Measurements from ENCODE around the gene PLB1. TPM values are rescaled to one million over a fixed set of nuclear protein-coding genes. Genes with fewer than 3 reads are reported as not detected.
"Not testable (repeated sequence)": the region's sequence is repeated elsewhere in the genome, so short reads cannot be mapped to it uniquely, and the experiment has no call there.

The PLB1 gene
- total RNA-seq, 1 donor from 2014 or later: 2.5 TPM

GRCh38 chr2:28545590-28546200, 49.8 kb downstream of the PLB1 start:
- Histone ChIP-seq H3K4me1 (peaks cover 13% of the 10 kb centered on the region), H3K36me3 (no peaks in the 10 kb centered on the region), H3K9me3 (no peaks in the 10 kb centered on the region), H3K27ac (no peak overlapping the region), H3K27me3 (no peaks in the 10 kb centered on the region), H3K4me3 (no peak overlapping the region)
- no peak for DNase-seq (ENCODE audit: extremely low spot score in 2 of 2)
- intact Hi-C loops (cut with DNase I): no loop called here
- no peak for TF ChIP-seq POLR2A (IDR thresholded peaks at IDR 0.05)

DNA sequence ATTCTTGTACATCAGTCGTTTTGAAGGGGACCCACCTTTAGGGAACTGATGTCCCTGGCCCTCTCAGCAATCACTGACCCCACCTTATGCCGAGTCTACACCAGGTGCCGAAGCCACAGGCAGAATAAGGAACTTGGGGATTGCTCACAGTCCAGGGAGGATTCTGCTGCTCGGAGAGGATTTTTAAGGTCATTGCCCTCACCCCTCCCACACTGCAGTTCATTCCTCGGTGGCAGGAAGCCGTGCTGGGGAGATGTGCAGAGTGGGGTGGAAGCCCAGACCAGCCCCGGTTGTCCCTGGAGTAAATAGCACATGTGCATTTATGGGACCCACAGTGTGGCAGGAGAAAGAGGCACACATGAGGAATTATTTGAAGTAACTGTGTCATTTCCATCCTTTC, 50.4 kb downstream of the PLB1 start:
- no peak for DNase-seq (ENCODE audit: extremely low spot score in 2 of 2)
- intact Hi-C loops (cut with DNase I): no loop called here
- no peaks in the 10 kb centered on the region for H3K9me3 ChIP-seq
- no peaks in the 10 kb centered on the region for H3K27me3 ChIP-seq
- TF ChIP-seq POLR2A (IDR thresholded peaks at IDR 0.05): no peak
- TF ChIP-seq POLR2AphosphoS5 (IDR thresholded peaks at IDR 0.05; ENCODE audit: insufficient read depth in 1 of 2, low read depth in 1 of 2): no peak
- TF ChIP-seq, protein P1, sequence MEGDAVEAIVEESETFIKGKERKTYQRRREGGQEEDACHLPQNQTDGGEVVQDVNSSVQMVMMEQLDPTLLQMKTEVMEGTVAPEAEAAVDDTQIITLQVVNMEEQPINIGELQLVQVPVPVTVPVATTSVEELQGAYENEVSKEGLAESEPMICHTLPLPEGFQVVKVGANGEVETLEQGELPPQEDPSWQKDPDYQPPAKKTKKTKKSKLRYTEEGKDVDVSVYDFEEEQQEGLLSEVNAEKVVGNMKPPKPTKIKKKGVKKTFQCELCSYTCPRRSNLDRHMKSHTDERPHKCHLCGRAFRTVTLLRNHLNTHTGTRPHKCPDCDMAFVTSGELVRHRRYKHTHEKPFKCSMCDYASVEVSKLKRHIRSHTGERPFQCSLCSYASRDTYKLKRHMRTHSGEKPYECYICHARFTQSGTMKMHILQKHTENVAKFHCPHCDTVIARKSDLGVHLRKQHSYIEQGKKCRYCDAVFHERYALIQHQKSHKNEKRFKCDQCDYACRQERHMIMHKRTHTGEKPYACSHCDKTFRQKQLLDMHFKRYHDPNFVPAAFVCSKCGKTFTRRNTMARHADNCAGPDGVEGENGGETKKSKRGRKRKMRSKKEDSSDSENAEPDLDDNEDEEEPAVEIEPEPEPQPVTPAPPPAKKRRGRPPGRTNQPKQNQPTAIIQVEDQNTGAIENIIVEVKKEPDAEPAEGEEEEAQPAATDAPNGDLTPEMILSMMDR (IDR thresholded peaks at IDR 0.05): no peak
- peaks cover 13% of the 10 kb centered on the region for H3K4me1 ChIP-seq
- no peak overlapping the region for H3K27ac ChIP-seq
- H3K36me3 ChIP-seq: no peaks in the 10 kb centered on the region
- H3K4me3 ChIP-seq: no peak overlapping the region

- Histone ChIP-seq H3K4me3 (no peak overlapping the region), H3K9me3 (no peaks in the 10 kb centered on the region), H3K27me3 (no peaks in the 10 kb centered on the region), H3K27ac (no peak overlapping the region), H3K36me3 (no peaks in the 10 kb centered on the region), H3K4me1 (peaks cover 13% of the 10 kb centered on the region)
- DNase-seq (ENCODE audit: extremely low spot score in 2 of 2): no peak
- intact Hi-C loops (cut with DNase I): no loop called here
- TF ChIP-seq, protein P1 (IDR thresholded peaks at IDR 0.05): no peak
- TF ChIP-seq POLR2AphosphoS5 (IDR thresholded peaks at IDR 0.05; ENCODE audit: insufficient read depth in 1 of 2, low read depth in 1 of 2): no peak
- TF ChIP-seq POLR2A (IDR thresholded peaks at IDR 0.05): no peak
These were observed 51.5 kb downstream of the PLB1 start for GRCh38 chr2:28547223-28547860.

- Histone ChIP-seq H3K9me3 (no peaks in the 10 kb centered on the region), H3K27me3 (no peaks in the 10 kb centered on the region), H3K4me3 (no peak overlapping the region), H3K27ac (no peak overlapping the region), H3K36me3 (no peaks in the 10 kb centered on the region), H3K4me1 (peaks cover 13% of the 10 kb centered on the region)
- TF ChIP-seq, protein P1 (IDR thresholded peaks at IDR 0.05): no peak
- TF ChIP-seq POLR2A (IDR thresholded peaks at IDR 0.05) (no peak), POLR2AphosphoS5 (IDR thresholded peaks at IDR 0.05; ENCODE audit: insufficient read depth in 1 of 2, low read depth in 1 of 2) (no peak)
- no peak for DNase-seq (ENCODE audit: extremely low spot score in 2 of 2)
- intact Hi-C loops (cut with DNase I): no loop called here
These were observed 52.2 kb downstream of the PLB1 start for GRCh38 chr2:28547906-28548600.

- peaks cover 13% of the 10 kb centered on the region for H3K4me1 ChIP-seq
- H3K4me3 ChIP-seq; H3K36me3 ChIP-seq; intact Hi-C loops (cut with DNase I); DNase-seq (ENCODE audit: extremely low spot score in 2 of 2); H3K27ac ChIP-seq; H3K9me3 ChIP-seq; H3K27me3 ChIP-seq: not testable (repeated sequence)
These were observed 54.5 kb downstream of the PLB1 start for GRCh38 chr2:28550345-28550744.
